H9 (cell line): Measurements from ENCODE around the gene TRIP10. TPM values are rescaled to one million over a fixed set of nuclear protein-coding genes. Genes with fewer than 3 reads are reported as not detected.
A peak's percentile ranks its signal among the peaks of the same experiment; 100 is the strongest.

Experiments
- DNase-seq: peaks from one replicate; pipeline ENCODE4 v3.0.0-alpha.2; 2017
- H2AFZ ChIP-seq: one replicate; pipeline ENCODE4 v1.6.1; 2013; ENCODE audit warnings: mild to moderate bottlenecking, low read length, control low read depth, moderate library complexity
- H2AK5ac ChIP-seq: 2 replicates; pipeline ENCODE4 v1.6.1; 2013; ENCODE audit warnings: low read length, control low read depth, mixed read lengths; ENCODE audit not compliant: insufficient read length
- H2BK120ac ChIP-seq: one replicate; pipeline ENCODE4 v1.6.1; 2013; ENCODE audit warnings: low read depth, mild to moderate bottlenecking, low read length, control low read depth, inconsistent platforms; ENCODE audit not compliant: poor library complexity, severe bottlenecking
- H2BK12ac ChIP-seq: 2 replicates; pipeline ENCODE4 v1.6.1; 2013; ENCODE audit warnings: low read length, control low read depth, mixed read lengths, low read depth; ENCODE audit not compliant: insufficient read length
- H2BK15ac ChIP-seq: 2 replicates; pipeline ENCODE4 v1.6.1; 2013; ENCODE audit warnings: low read depth, low read length, control low read depth
- H2BK20ac ChIP-seq: one replicate; pipeline ENCODE4 v1.6.1; 2013; ENCODE audit warnings: low read depth, mild to moderate bottlenecking, low read length, control low read depth, inconsistent platforms; ENCODE audit not compliant: poor library complexity, severe bottlenecking
- H2BK5ac ChIP-seq: 2 replicates; pipeline ENCODE4 v1.6.1; 2013; ENCODE audit warnings: low read length, control low read depth, mixed read lengths; ENCODE audit not compliant: insufficient read length
- H3K14ac ChIP-seq: 2 replicates; pipeline ENCODE4 v1.6.1; 2013; ENCODE audit warnings: low read length, control low read depth; ENCODE audit not compliant: insufficient read depth
- H3K18ac ChIP-seq: 2 replicates; pipeline ENCODE4 v1.6.1; 2013; ENCODE audit warnings: low read depth, mild to moderate bottlenecking, mixed read lengths, low read length, control low read depth; ENCODE audit not compliant: insufficient read length
- H3K23ac ChIP-seq: 2 replicates; pipeline ENCODE4 v1.6.1; 2013; ENCODE audit warnings: low read length, control low read depth, mixed read lengths, low read depth; ENCODE audit not compliant: insufficient read length
- H3K23me2 ChIP-seq: 2 replicates; pipeline ENCODE4 v1.6.1; 2013; ENCODE audit warnings: low read depth, mild to moderate bottlenecking, mixed read lengths, low read length, control low read depth; ENCODE audit not compliant: insufficient read length, poor library complexity, severe bottlenecking
- H3K27ac ChIP-seq: 2 replicates; pipeline ENCODE4 v1.5.1; 2013; ENCODE audit warnings: low read length, control low read depth, mixed read lengths, low read depth; ENCODE audit not compliant: insufficient read length
- H3K27me3 ChIP-seq: 2 replicates; pipeline ENCODE4 v1.6.1; 2013; ENCODE audit warnings: low read length, control low read depth, inconsistent platforms; ENCODE audit not compliant: insufficient read depth
- H3K4ac ChIP-seq: 2 replicates; pipeline ENCODE4 v1.6.1; 2013; ENCODE audit warnings: low read depth, mild to moderate bottlenecking, control low read depth, inconsistent platforms, low read length, moderate library complexity
- H3K4me1 ChIP-seq: 2 replicates; pipeline ENCODE4 v1.6.1; 2013; ENCODE audit warnings: low read length, control low read depth, inconsistent platforms; ENCODE audit not compliant: insufficient read depth
- H3K4me2 ChIP-seq: 2 replicates; pipeline ENCODE4 v1.6.1; 2013; ENCODE audit warnings: low read length, control low read depth, mixed read lengths; ENCODE audit not compliant: insufficient read length, insufficient read depth
- H3K56ac ChIP-seq: 2 replicates; pipeline ENCODE4 v1.6.1; 2013; ENCODE audit warnings: low read depth, mild to moderate bottlenecking, mixed read lengths, low read length, control low read depth; ENCODE audit not compliant: insufficient read length
- H3K79me1 ChIP-seq: 2 replicates; pipeline ENCODE4 v1.6.1; 2013; ENCODE audit warnings: low read depth, mild to moderate bottlenecking, moderate library complexity, low read length, control low read depth, inconsistent platforms; ENCODE audit not compliant: insufficient read depth, poor library complexity, severe bottlenecking
- H3K79me2 ChIP-seq: 2 replicates; pipeline ENCODE4 v1.6.1; 2013; ENCODE audit warnings: low read length, control low read depth, inconsistent platforms; ENCODE audit not compliant: insufficient read depth
- H3K9ac ChIP-seq: 2 replicates; pipeline ENCODE4 v1.6.1; 2013; ENCODE audit warnings: low read length, control low read depth, mixed read lengths; ENCODE audit not compliant: insufficient read length; ENCODE audit errors: extremely low read depth
- H3K9me3 ChIP-seq: one replicate; pipeline ENCODE4 v1.6.1; 2013; ENCODE audit warnings: low read depth, low read length, inconsistent platforms; ENCODE audit not compliant: control insufficient read depth
- H3T11ph ChIP-seq: one replicate; pipeline ENCODE4 v1.6.1; 2013; ENCODE audit warnings: mild to moderate bottlenecking, low read length, control low read depth, inconsistent platforms
- H4K20me1 ChIP-seq: one replicate; pipeline ENCODE4 v1.6.1; 2013; ENCODE audit not compliant: control insufficient read depth, insufficient read length, insufficient read depth
- H4K5ac ChIP-seq: 2 replicates; pipeline ENCODE4 v1.6.1; 2013; ENCODE audit warnings: low read depth, mild to moderate bottlenecking, mixed read lengths, low read length, control low read depth; ENCODE audit not compliant: insufficient read length
- H4K8ac ChIP-seq: replicated peaks from 2 replicates; pipeline ENCODE4 v1.6.1; 2013; ENCODE audit warnings: low read length, control low read depth, mixed read lengths, low read depth; ENCODE audit not compliant: insufficient read length
- H4K91ac ChIP-seq: 2 replicates; pipeline ENCODE4 v1.6.1; 2013; ENCODE audit warnings: low read depth, mild to moderate bottlenecking, moderate library complexity, mixed read lengths, low read length, control low read depth; ENCODE audit not compliant: insufficient read length
- H3K27ac Mint-ChIP-seq, 3 experiments: 2 replicates in 2 of 3; 3 replicates in 1 of 3; pipeline ENCODE4 v1.8.0; 2020 to 2021; ENCODE audit warnings: mixed read lengths in 3 of 3, mild to moderate bottlenecking in 1 of 3, moderate library complexity in 1 of 3
- H3K27me3 Mint-ChIP-seq: 2 replicates; pipeline ENCODE4 v1.8.0; 2021; ENCODE audit warnings: low read depth, mild to moderate bottlenecking, moderate library complexity, mixed read lengths
- H3K36me3 Mint-ChIP-seq, 3 experiments: 2 replicates in 2 of 3; 3 replicates in 1 of 3; pipeline ENCODE4 v1.8.0; 2020 to 2021; ENCODE audit warnings: low read depth in 3 of 3, mixed read lengths in 3 of 3; ENCODE audit not compliant: insufficient read depth in 1 of 3
- H3K4me1 Mint-ChIP-seq, 2 experiments: 2 replicates each; pipeline ENCODE4 v1.8.0; 2020; ENCODE audit warnings: mixed read lengths in 2 of 2
- H3K4me3 Mint-ChIP-seq, 2 experiments: 2 replicates in 1 of 2; 3 replicates in 1 of 2; pipeline ENCODE4 v1.8.0; 2020 to 2021; ENCODE audit warnings: mild to moderate bottlenecking in 2 of 2, mixed read lengths in 2 of 2, moderate library complexity in 1 of 2
- H3K9me3 Mint-ChIP-seq, 2 experiments: 2 replicates in 1 of 2; 3 replicates in 1 of 2; pipeline ENCODE4 v1.8.0; 2020; ENCODE audit warnings: mild to moderate bottlenecking in 2 of 2, mixed read lengths in 2 of 2, moderate library complexity in 1 of 2
- CTCF ChIP-seq: fragments of 200-600 bp; sonication (generic); conservative IDR thresholded peaks from 3 replicates; pipeline ENCODE4 v1.8.0; 2021; ENCODE audit warnings: antibody characterized with exemption, mild to moderate bottlenecking
- WGBS: extraction: QIAGEN DNeasy Blood & Tissue Kit; methylation state at CpG from one replicate; pipeline ENCODE4 v1.1.7; 2013; ENCODE audit warnings: missing lambda C conversion rate, low lambda C conversion rate, mixed read lengths; ENCODE audit not compliant: insufficient read length; ENCODE audit errors: extremely low coverage; 5-methylcytosine and 5-hydroxymethylcytosine counted together
- total RNA-seq: library from RNA; stranded (reverse); gene quantifications from 2 replicates; pipeline ENCODE4 v1.2.1, GENCODE V29; 2021

Gene TRIP10
- total RNA-seq, 1 experiment from 2014 or later: 56.4 TPM

DNA sequence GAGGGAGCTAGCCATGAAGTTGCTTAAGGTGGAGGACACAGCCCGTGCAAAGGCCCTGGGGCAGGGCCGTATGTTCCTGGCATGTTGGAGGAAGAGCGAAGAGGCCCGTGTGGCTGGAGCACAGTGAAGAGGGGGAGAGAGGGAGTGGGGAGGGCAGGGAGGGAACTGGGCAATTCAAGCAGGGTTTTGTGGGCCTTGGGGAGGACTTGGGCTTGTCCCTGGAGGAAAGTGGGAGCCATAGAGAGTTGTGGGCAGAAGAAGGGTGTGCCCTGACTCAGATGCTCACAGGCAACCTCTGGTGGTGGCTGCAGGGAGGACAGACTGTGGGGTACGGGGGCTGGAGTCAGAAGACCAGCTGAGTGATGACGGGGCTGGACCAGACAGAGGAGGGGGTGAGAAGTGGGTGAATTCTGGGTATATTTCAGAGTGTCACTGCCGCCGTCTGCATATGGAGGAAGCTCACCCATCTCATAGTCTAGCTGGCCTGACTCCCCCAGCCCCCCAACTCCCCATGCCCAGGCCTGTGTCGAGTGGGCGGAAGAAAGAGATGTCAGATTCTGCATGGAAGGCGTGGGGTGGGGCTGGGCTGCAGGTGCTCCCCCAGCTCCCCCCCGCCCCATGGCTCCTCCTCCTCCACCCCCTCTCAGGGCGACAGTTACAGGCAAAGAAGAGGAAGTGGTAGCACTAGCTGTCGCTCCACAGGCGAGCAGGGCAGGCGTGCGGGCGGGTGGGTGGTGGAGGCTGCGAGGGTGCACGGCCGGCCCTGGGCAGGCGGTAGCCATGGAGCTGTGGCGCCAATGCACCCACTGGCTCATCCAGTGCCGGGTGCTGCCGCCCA is 32.8 kb downstream of the TRIP10 start, which contains the start of gene VAV1:
Gene VAV1 (plus strand): TSS at position 681 of the 838 bp plus-strand sequence. CDS start 100 bp downstream, at position 781.
- Histone ChIP-seq H3K4me2 (no peak within 1 kb of the TSS), H3K23me2 (peaks cover 3% of the 10 kb centered on the region), H4K8ac (no peak within 1 kb of the TSS), H2BK120ac (no peak within 1 kb of the TSS), H2BK20ac (no peak within 1 kb of the TSS), H3T11ph (no peak within 1 kb of the TSS), H3K27me3 (no peaks in the 10 kb centered on the region), H3K79me1 (no peaks in the 10 kb centered on the region), H3K4me1 (no peaks in the 10 kb centered on the region), H3K9ac (no peak within 1 kb of the TSS), H2BK15ac (no peak within 1 kb of the TSS), H3K56ac (no peak within 1 kb of the TSS), H3K27ac (no peak within 1 kb of the TSS), H2AK5ac (no peak within 1 kb of the TSS), H3K23ac (no peak within 1 kb of the TSS), H4K5ac (no peak within 1 kb of the TSS), H3K9me3 (no peaks in the 10 kb centered on the region), H3K4ac (no peak within 1 kb of the TSS), H3K79me2 (no peaks in the 10 kb centered on the region), H4K91ac (no peak within 1 kb of the TSS), H2BK5ac (no peak within 1 kb of the TSS), H3K18ac (no peak within 1 kb of the TSS), H2BK12ac (no peak within 1 kb of the TSS), H3K14ac (no peak within 1 kb of the TSS), H4K20me1 (no peaks in the 10 kb centered on the region), H2AFZ (no peak within 1 kb of the TSS)
- H3K36me3 Mint-ChIP-seq: no peaks in the 10 kb centered on the region
- H3K27ac Mint-ChIP-seq: peak within 1 kb of the TSS in 1 of 3 experiments; percentile 53; a peak in 2 of 7 replicates
- H3K4me3 Mint-ChIP-seq: peak within 1 kb of the TSS in 1 of 2 experiments; percentile 42; a peak in 1 of 5 replicates
- H3K27me3 Mint-ChIP-seq: peaks cover 1% of the 10 kb centered on the region; the same call in 1 of the 2 replicates
- peak; percentile 46 for DNase-seq
- peak; percentile 44; the same call in 2 of the 3 replicates for TF ChIP-seq CTCF
- WGBS: no CpG with 5 or more reads among the region's 25 CpGs
- peaks cover 3 to 22% of the 10 kb centered on the region in 2 experiments; a peak in 4 of 5 replicates for H3K9me3 Mint-ChIP-seq
- H3K4me1 Mint-ChIP-seq: peaks cover 10% of the 10 kb centered on the region in 2 experiments; a peak in 3 of 4 replicates
